CD8-positive, alpha-beta memory T cell (primary cell): ENCODE data around the gene ZNF212. TPM values are rescaled to one million over a fixed set of nuclear protein-coding genes. Genes with fewer than 3 reads are reported as not detected.
A peak's percentile ranks its signal among the peaks of the same experiment; 100 is the strongest.
"Not testable (repeated sequence)": the region's sequence is repeated elsewhere in the genome, so short reads cannot be mapped to it uniquely, and the experiment has no call there.

Experiments used
- CTCF ChIA-PET: fragments of 350-600 bp; sonication (Branson Sonifier 250); formaldehyde crosslinking; loops from one replicate; lab custom pipeline; 2021; ENCODE audit warnings: antibody characterized with exemption; lab: Charles Lee
- POLR2A ChIA-PET: fragments of 350-600 bp; sonication (Branson Sonifier 250); formaldehyde crosslinking; loops from one replicate; lab custom pipeline; 2021; ENCODE audit warnings: antibody characterized with exemption; lab: Charles Lee
- DNase-seq, 5 donors: peaks; one replicate each; pipeline versions ENCODE4 v3.0.0 to v3.0.0-alpha.2; 2020 to 2022; ENCODE audit warnings: mixed read lengths in 1 of 5
- H3K27ac ChIP-seq: one replicate; pipeline ENCODE4 v1.7.0; 2013; ENCODE audit warnings: low read depth, mild to moderate bottlenecking, low read length, moderate library complexity
- H3K27me3 ChIP-seq: 2 replicates; pipeline ENCODE4 v1.7.0; 2013; ENCODE audit warnings: low read length, mild to moderate bottlenecking; ENCODE audit not compliant: insufficient read depth, poor library complexity, severe bottlenecking
- H3K36me3 ChIP-seq: 2 replicates; pipeline ENCODE4 v1.7.0; 2013; ENCODE audit warnings: mild to moderate bottlenecking, low read length, moderate library complexity; ENCODE audit not compliant: insufficient read depth
- H3K4me1 ChIP-seq: 2 replicates; pipeline ENCODE4 v1.7.0; 2013; ENCODE audit warnings: mild to moderate bottlenecking, low read length, moderate library complexity; ENCODE audit not compliant: insufficient read depth
- H3K4me3 ChIP-seq: 2 replicates; pipeline ENCODE4 v1.7.0; 2013; ENCODE audit warnings: mild to moderate bottlenecking, low read length
- H3K9me3 ChIP-seq: 2 replicates; pipeline ENCODE4 v1.7.0; 2013; ENCODE audit warnings: mild to moderate bottlenecking, low read length
- H3K27ac Mint-ChIP-seq, 8 donors: one replicate each; pipeline ENCODE4 v1.8.0; 2020 to 2021; ENCODE audit warnings: mixed read lengths in 8 of 8, mild to moderate bottlenecking in 6 of 8, inconsistent platforms in 3 of 8, moderate library complexity in 3 of 8
- H3K27me3 Mint-ChIP-seq, 2 donors: one replicate each; pipeline ENCODE4 v1.8.0; 2020 to 2021; ENCODE audit warnings: mixed read lengths in 2 of 2, mild to moderate bottlenecking in 1 of 2, moderate library complexity in 1 of 2
- H3K36me3 Mint-ChIP-seq, 3 donors: one replicate each; pipeline ENCODE4 v1.8.0; 2020 to 2021; ENCODE audit warnings: mixed read lengths in 3 of 3, inconsistent platforms in 1 of 3, mild to moderate bottlenecking in 1 of 3
- H3K4me1 Mint-ChIP-seq, 3 donors: one replicate each; pipeline ENCODE4 v1.8.0; 2020 to 2021; ENCODE audit warnings: mixed read lengths in 3 of 3, inconsistent platforms in 1 of 3, mild to moderate bottlenecking in 1 of 3
- H3K4me3 Mint-ChIP-seq, 7 donors: one replicate each; pipeline ENCODE4 v1.8.0; 2020 to 2021; ENCODE audit warnings: mixed read lengths in 7 of 7, mild to moderate bottlenecking in 6 of 7, moderate library complexity in 4 of 7, inconsistent platforms in 2 of 7
- H3K9me3 Mint-ChIP-seq, 5 donors: one replicate each; pipeline ENCODE4 v1.8.0; 2020 to 2022; ENCODE audit warnings: mixed read lengths in 5 of 5, mild to moderate bottlenecking in 3 of 5, moderate library complexity in 2 of 5, inconsistent platforms in 1 of 5
- polyA plus RNA-seq: library from polyadenylated mRNA; unstranded; fragments of 300-500 nt; fragmentation: Illumina TruSeq; gene quantifications from one replicate; pipeline ENCODE4 v1.2.3, GENCODE V29; 2021
- total RNA-seq, 2 experiments: library from RNA; stranded (reverse); gene quantifications; one replicate each; pipeline ENCODE4 v1.2.3, GENCODE V29; 2021

Gene ZNF212
- total and polyA plus RNA-seq, 3 experiments from 2014 or later = 8.6 to 16.6 (median 14.7) TPM

- H3K4me3 Mint-ChIP-seq, H3K4me1 Mint-ChIP-seq, DNase-seq, H3K27me3 ChIP-seq, H3K9me3 ChIP-seq, H3K4me1 ChIP-seq, POLR2A ChIA-PET, H3K27ac ChIP-seq, H3K27ac Mint-ChIP-seq, H3K36me3 ChIP-seq, H3K36me3 Mint-ChIP-seq, H3K9me3 Mint-ChIP-seq, H3K4me3 ChIP-seq: not testable (repeated sequence)
- CTCF ChIA-PET = interaction anchor here (1.3 to 1.9 kb wide), 2 partner anchors 28 to 115 kb away, joined by 3 to 5 read pairs; partner anchors contain the start of gene ZNF783
- H3K27me3 Mint-ChIP-seq = peaks cover 17 to 29% of the 10 kb centered on the region in 2 donors
These were observed 5.7 kb upstream of the ZNF212 start for GRCh38 chr7:149233655-149234204.

GRCh38 chr7:149237502-149237901 lies 1.9 kb upstream of the ZNF212 start:
- POLR2A ChIA-PET = no interaction called here
- H3K9me3 ChIP-seq = no peaks in the 10 kb centered on the region

GRCh38 chr7:149238051-149238450 lies 1.4 kb upstream of the ZNF212 start:
- Histone ChIP-seq H3K27ac (no peak overlapping the region), H3K4me3 (no peak overlapping the region), H3K9me3 (no peaks in the 10 kb centered on the region), H3K36me3 (no peaks in the 10 kb centered on the region), H3K27me3 (peaks cover 5% of the 10 kb centered on the region), H3K4me1 (peaks cover 22% of the 10 kb centered on the region)
- Mint-ChIP-seq H3K9me3 (peaks cover 0 to 2% (median 0%) of the 10 kb centered on the region in 5 donors), H3K36me3 (peaks cover 3 to 11% (median 4%) of the 10 kb centered on the region in 3 donors), H3K4me3 (peak overlapping the region; percentile 33 to 98 (median 91)), H3K27me3 (peaks cover 9 to 20% of the 10 kb centered on the region in 2 donors), H3K4me1 (peaks cover 24 to 37% (median 32%) of the 10 kb centered on the region in 3 donors), H3K27ac (peak overlapping the region in 2 of 8 donors; percentile 13 to 88)
- no peak for DNase-seq
- ChIA-PET CTCF (no interaction called here), POLR2A (no interaction called here)

More at GRCh38 chr7:149237502-149237901, 1.9 kb upstream of the ZNF212 start:
- Histone ChIP-seq H3K4me3 (no peak overlapping the region), H3K4me1 (peaks cover 22% of the 10 kb centered on the region), H3K36me3 (no peaks in the 10 kb centered on the region), H3K27me3 (peaks cover 9% of the 10 kb centered on the region), H3K27ac (no peak overlapping the region)
- peak overlapping the region in 2 of 7 donors; percentile 38 to 68 for H3K4me3 Mint-ChIP-seq
- no peak for DNase-seq
- no peaks in the 10 kb centered on the region for H3K9me3 Mint-ChIP-seq
- H3K36me3 Mint-ChIP-seq = peaks cover under 1 to 9% (median 3%) of the 10 kb centered on the region in 3 donors
- peaks cover 14 to 26% of the 10 kb centered on the region in 2 donors for H3K27me3 Mint-ChIP-seq
- H3K4me1 Mint-ChIP-seq = peaks cover 20 to 31% (median 26%) of the 10 kb centered on the region in 3 donors
- no peak overlapping the region for H3K27ac Mint-ChIP-seq
- CTCF ChIA-PET = no interaction called here

GRCh38 chr7:149240637-149241036 lies 1.2 kb downstream of the ZNF212 start:
- H3K9me3 ChIP-seq = no peaks in the 10 kb centered on the region
- peak overlapping the region; percentile 89 to 98 (median 92) for H3K4me3 Mint-ChIP-seq
- POLR2A ChIA-PET = interaction anchor here (0.7 kb wide), 1 partner anchor 11 kb away, joined by 4 read pairs; no protein-coding TSS in a partner anchor
- H3K27ac ChIP-seq = peak overlapping the region; percentile 84
- peaks cover 33 to 47% (median 42%) of the 10 kb centered on the region in 3 donors for H3K4me1 Mint-ChIP-seq
- H3K9me3 Mint-ChIP-seq = peaks cover 0 to 2% (median 0%) of the 10 kb centered on the region in 5 donors
- peak overlapping the region in 6 of 8 donors; percentile 44 to 88 (median 58) for H3K27ac Mint-ChIP-seq
- H3K27me3 Mint-ChIP-seq = peaks cover 6 to 12% of the 10 kb centered on the region in 2 donors
- H3K4me1 ChIP-seq = peaks cover 22% of the 10 kb centered on the region
- DNase-seq = no peak
- peak overlapping the region; percentile 98 for H3K4me3 ChIP-seq
- CTCF ChIA-PET = interaction anchor here (0.8 to 2.8 kb wide), 5 partner anchors 9 to 220 kb away, joined by 3 to 14 read pairs (median 4); partner anchors contain the start of genes ZNF777 and ZNF783
- H3K36me3 Mint-ChIP-seq = peaks cover 3 to 11% (median 4%) of the 10 kb centered on the region in 3 donors
- no peaks in the 10 kb centered on the region for H3K27me3 ChIP-seq
- no peaks in the 10 kb centered on the region for H3K36me3 ChIP-seq

GRCh38 chr7:149241696-149242095 lies 2.2 kb downstream of the ZNF212 start:
- Histone ChIP-seq H3K27ac (no peak overlapping the region), H3K36me3 (no peaks in the 10 kb centered on the region), H3K9me3 (no peaks in the 10 kb centered on the region), H3K4me1 (peaks cover 22% of the 10 kb centered on the region), H3K27me3 (no peaks in the 10 kb centered on the region), H3K4me3 (no peak overlapping the region)
- peaks cover 1 to 6% of the 10 kb centered on the region in 2 donors for H3K27me3 Mint-ChIP-seq
- DNase-seq = no peak
- peak overlapping the region; percentile 24 to 96 (median 46) for H3K4me3 Mint-ChIP-seq
- CTCF ChIA-PET = interaction anchor here (0.7 to 2.8 kb wide), 3 partner anchors 20 to 458 kb away, joined by 3 to 14 read pairs (median 5); partner anchors contain the start of gene ZNF783
- POLR2A ChIA-PET = interaction anchor here (0.7 kb wide), 1 partner anchor 224 kb away, joined by 7 read pairs; no protein-coding TSS in a partner anchor
- H3K36me3 Mint-ChIP-seq = peaks cover 3 to 14% (median 4%) of the 10 kb centered on the region in 3 donors
- no peak overlapping the region for H3K27ac Mint-ChIP-seq
- H3K9me3 Mint-ChIP-seq = peaks cover 0 to 2% (median 0%) of the 10 kb centered on the region in 5 donors
- peaks cover 38 to 53% (median 48%) of the 10 kb centered on the region in 3 donors for H3K4me1 Mint-ChIP-seq

- H3K9me3 Mint-ChIP-seq = peaks cover 0 to 2% (median 0%) of the 10 kb centered on the region in 5 donors
- H3K36me3 Mint-ChIP-seq = peaks cover 0 to 22% (median 4%) of the 10 kb centered on the region in 3 donors
- Histone ChIP-seq H3K9me3 (no peaks in the 10 kb centered on the region), H3K36me3 (peaks cover 3% of the 10 kb centered on the region), H3K4me1 (peaks cover 13% of the 10 kb centered on the region), H3K27ac (no peak overlapping the region), H3K4me3 (no peak overlapping the region), H3K27me3 (no peaks in the 10 kb centered on the region)
- peaks cover 36 to 58% (median 55%) of the 10 kb centered on the region in 3 donors for H3K4me1 Mint-ChIP-seq
- H3K4me3 Mint-ChIP-seq = no peak overlapping the region
- DNase-seq = no peak
- H3K27me3 Mint-ChIP-seq = no peaks in the 10 kb centered on the region
- H3K27ac Mint-ChIP-seq = peak overlapping the region in 2 of 8 donors; percentile 2 to 17
- ChIA-PET CTCF (no interaction called here), POLR2A (no interaction called here)
These were observed 5.8 kb downstream of the ZNF212 start for GRCh38 chr7:149245244-149245643.

- H3K9me3 Mint-ChIP-seq = peaks cover 0 to 2% (median 0%) of the 10 kb centered on the region in 5 donors
- DNase-seq = no peak
- H3K4me1 Mint-ChIP-seq = peaks cover 32 to 53% (median 51%) of the 10 kb centered on the region in 3 donors
- H3K4me3 ChIP-seq = no peak overlapping the region
- no peaks in the 10 kb centered on the region for H3K9me3 ChIP-seq
- peaks cover 8% of the 10 kb centered on the region for H3K36me3 ChIP-seq
- no peaks in the 10 kb centered on the region for H3K27me3 ChIP-seq
- CTCF ChIA-PET = no interaction called here
- peak overlapping the region in 1 of 7 donors; percentile 69 for H3K4me3 Mint-ChIP-seq
- H3K36me3 Mint-ChIP-seq = peaks cover 0 to 25% (median 4%) of the 10 kb centered on the region in 3 donors
- peak overlapping the region in 4 of 8 donors; percentile 2 to 71 (median 30) for H3K27ac Mint-ChIP-seq
- no peaks in the 10 kb centered on the region for H3K27me3 Mint-ChIP-seq
- POLR2A ChIA-PET = no interaction called here
- no peak overlapping the region for H3K27ac ChIP-seq
- H3K4me1 ChIP-seq = peaks cover 8% of the 10 kb centered on the region
These were observed 6.3 kb downstream of the ZNF212 start for GRCh38 chr7:149245744-149246143.

GRCh38 chr7:149248777-149249176 lies 9.3 kb downstream of the ZNF212 start:
- Mint-ChIP-seq H3K4me1 (peaks cover 18 to 36% (median 34%) of the 10 kb centered on the region in 3 donors), H3K27ac (peak overlapping the region in 2 of 8 donors; percentile 25 to 78), H3K27me3 (no peaks in the 10 kb centered on the region), H3K4me3 (no peak overlapping the region), H3K36me3 (peaks cover 0 to 46% (median 5%) of the 10 kb centered on the region in 3 donors), H3K9me3 (no peaks in the 10 kb centered on the region)
- POLR2A ChIA-PET = no interaction called here
- H3K27me3 ChIP-seq = no peaks in the 10 kb centered on the region
- CTCF ChIA-PET = interaction anchor here (1.2 to 2.3 kb wide), 2 partner anchors 9 to 13 kb away, joined by 4 to 9 read pairs; partner anchors contain the start of gene ZNF783
- H3K4me3 ChIP-seq = no peak overlapping the region
- no peaks in the 10 kb centered on the region for H3K4me1 ChIP-seq
- H3K36me3 ChIP-seq = peaks cover 28% of the 10 kb centered on the region
- no peak for DNase-seq
- H3K9me3 ChIP-seq = no peaks in the 10 kb centered on the region
- H3K27ac ChIP-seq = no peak overlapping the region
